Measurements from ENCODE around the gene TBL3.

The TBL3 gene

DNA sequence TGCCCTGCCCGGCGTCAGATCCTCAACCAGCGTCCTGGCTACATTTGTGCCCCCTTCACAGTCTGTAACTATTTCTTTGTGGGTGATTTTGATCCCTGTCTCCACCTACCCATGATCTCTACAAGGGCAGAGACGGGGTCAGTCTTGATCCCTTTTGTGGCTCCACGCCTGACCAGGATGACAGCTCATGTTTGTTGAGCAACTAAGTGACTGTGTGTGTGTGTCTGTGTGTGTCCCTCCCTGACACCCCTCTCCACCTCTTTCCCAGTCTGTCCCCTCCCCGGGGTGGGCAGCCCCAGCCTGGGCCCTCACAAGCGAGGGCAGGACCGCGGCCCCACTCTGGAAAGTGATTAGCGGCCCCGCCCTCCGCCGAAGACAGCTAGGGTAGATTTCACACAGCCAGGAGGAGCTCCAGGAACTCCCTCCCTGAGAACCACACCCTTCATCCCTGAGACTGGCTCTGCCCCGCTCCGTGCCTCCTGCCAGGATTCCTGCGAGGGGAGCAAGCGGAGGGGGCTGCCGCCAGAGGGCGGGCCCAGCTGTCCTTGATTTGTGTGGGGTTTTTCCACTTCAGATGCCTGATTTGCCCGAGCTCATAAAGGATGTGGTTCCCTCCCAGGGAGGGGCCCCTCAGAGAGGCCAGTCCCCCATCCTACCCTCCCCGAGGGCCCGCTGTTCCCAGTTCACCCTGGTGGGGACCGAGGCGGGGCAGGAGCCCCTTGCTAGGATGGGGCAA is 48.4 kb upstream of the TBL3 start (continued):
- TF ChIP-seq ZNF521 (tag by site-specific recombination; IDR thresholded peaks at IDR 0.05) = no peak
- TF ChIP-seq PBX3 (CRISPR knock-in tag; IDR thresholded peaks at IDR 0.05) = 0 out of 2 replicates have a peak, but pooled peaks have one; percentile 25
- peak; percentile 26; the same call in 1 of the 2 replicates for TF ChIP-seq ZBTB20 (tag by site-specific recombination; IDR thresholded peaks at IDR 0.05)
- peak; percentile 97 for TF ChIP-seq KLF1 (tag by site-specific recombination; IDR thresholded peaks at IDR 0.05)
- peak; percentile 51 for TF ChIP-seq ZBTB8A (tag by site-specific recombination; IDR thresholded peaks at IDR 0.05)
- peak; percentile 91 for TF ChIP-seq ZNF341 (tag by site-specific recombination; IDR thresholded peaks at IDR 0.05; ENCODE audit: low read depth)
- no peak for TF ChIP-seq ZNF585B (tag by site-specific recombination; IDR thresholded peaks at IDR 0.05)
- no peak for TF ChIP-seq ZNF624 (tag by site-specific recombination; IDR thresholded peaks at IDR 0.05)
- TF ChIP-seq KLF9 (tag by site-specific recombination; IDR thresholded peaks at IDR 0.05; ENCODE audit: low read depth) = peak; percentile 79
- TF ChIP-seq GLIS1 (tag by site-specific recombination; IDR thresholded peaks at IDR 0.05) = peak; percentile 89
- TF ChIP-seq ZNF660 (tag by site-specific recombination; IDR thresholded peaks at IDR 0.05) = peak; percentile 73
- TF ChIP-seq MYNN (tag by site-specific recombination; IDR thresholded peaks at IDR 0.05; ENCODE audit: borderline replicate concordance) = no peak
- TF ChIP-seq ZNF747 (tag by site-specific recombination; IDR thresholded peaks at IDR 0.05) = no peak
- TF ChIP-seq ZNF692 (tag by site-specific recombination; IDR thresholded peaks at IDR 0.05) = peak; percentile 70; the same call in 1 of the 2 replicates
- TF ChIP-seq REPIN1 (tag by site-specific recombination; IDR thresholded peaks at IDR 0.05; ENCODE audit: low read depth) = no peak
- TF ChIP-seq WT1 (tag by site-specific recombination; IDR thresholded peaks at IDR 0.05) = peak; percentile 43; the same call in 1 of the 2 replicates

GRCh38 chr16:1924095-1924494 is 47.8 kb upstream of the TBL3 start:
- POLR2A ChIA-PET = interaction anchor here (0.8 to 1.7 kb wide), 7 partner anchors 15 to 218 kb away, joined by 3 to 14 read pairs (median 4); partner anchors contain the start of genes MAPK8IP3, MSRB1, NUBP2 and RPS2
- Histone ChIP-seq H3K4me3 (ENCODE audit: low read depth, low read length) (no peak overlapping the region), H3K4me1 (ENCODE audit: control insufficient read depth, insufficient read depth, low read length) (no peaks in the 10 kb centered on the region; the same call in 1 of the 2 replicates), H3K27ac (ENCODE audit: extremely low read depth, low read depth, low read length) (no peak overlapping the region; the same call in 1 of the 2 replicates), H3K9me3 (ENCODE audit: control insufficient read depth, insufficient read depth, low read depth, low read length) (no peaks in the 10 kb centered on the region), H3K36me3 (ENCODE audit: control insufficient read depth in 2 of 2, insufficient read depth in 1 of 2, low read length in 2 of 2) (no peaks in the 10 kb centered on the region)
- TF ChIP-seq ZIC2 (tag by site-specific recombination; IDR thresholded peaks at IDR 0.05) (peak; percentile 12; the same call in 1 of the 2 replicates), RBAK (tag by site-specific recombination; IDR thresholded peaks at IDR 0.05) (no peak)
- CTCF ChIA-PET = interaction anchor here (0.6 to 2.0 kb wide), 19 partner anchors 8 to 678 kb away, joined by 3 to 14 read pairs (median 4); partner anchors contain the start of gene FAHD1

DNA sequence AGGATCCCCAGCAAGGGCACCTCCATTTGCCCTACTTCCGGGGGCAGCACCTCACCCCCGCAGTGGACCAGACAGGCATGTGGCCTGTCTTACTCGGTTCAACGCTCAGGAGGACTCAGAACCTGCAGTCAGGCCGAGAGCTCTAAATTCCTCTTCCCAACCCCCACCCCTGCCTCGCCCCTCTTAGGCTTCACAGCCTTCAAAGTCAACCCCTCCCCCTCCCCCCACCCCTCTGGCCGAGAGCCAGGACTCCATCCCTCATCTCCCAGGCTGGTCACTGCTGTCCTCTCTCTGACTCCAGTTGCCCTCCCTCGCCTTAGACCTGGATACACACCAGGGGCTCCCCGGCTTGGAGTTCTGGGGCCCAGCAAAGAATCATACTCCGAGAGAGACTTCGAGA is 45.6 kb upstream of the TBL3 start:
- Histone ChIP-seq H3K9me3 (ENCODE audit: control insufficient read depth, insufficient read depth, low read depth, low read length) (no peaks in the 10 kb centered on the region), H3K4me1 (ENCODE audit: control insufficient read depth, insufficient read depth, low read length) (no peaks in the 10 kb centered on the region; the same call in 1 of the 2 replicates), H3K27ac (ENCODE audit: extremely low read depth, low read depth, low read length) (no peak overlapping the region), H3K36me3 (ENCODE audit: control insufficient read depth in 2 of 2, insufficient read depth in 1 of 2, low read length in 2 of 2) (no peaks in the 10 kb centered on the region), H3K4me3 (ENCODE audit: low read depth, low read length) (no peak overlapping the region)
- ChIA-PET CTCF (interaction anchor here (0.7 to 5.7 kb wide), 2 partner anchors 62 to 68 kb away, joined by 3 to 57 read pairs; no protein-coding TSS in a partner anchor), POLR2A (interaction anchor here (0.6 to 1.0 kb wide), 3 partner anchors 10 to 38 kb away, joined by 3 to 7 read pairs (median 3); partner anchors contain the start of gene RPS2)
- TF ChIP-seq ZNF544 (tag by site-specific recombination; IDR thresholded peaks at IDR 0.05) = no peak
- no peak for TF ChIP-seq ZEB2 (tag by site-specific recombination; IDR thresholded peaks at IDR 0.05)
- no peak for TF ChIP-seq ZNF19 (tag by site-specific recombination; IDR thresholded peaks at IDR 0.05; ENCODE audit: low read depth)
- TF ChIP-seq GLI2 (tag by site-specific recombination; IDR thresholded peaks at IDR 0.05; ENCODE audit: borderline replicate concordance, low read depth) = no peak
- no peak for TF ChIP-seq ZFP41 (tag by site-specific recombination; IDR thresholded peaks at IDR 0.05; ENCODE audit: borderline replicate concordance)
- no peak for TF ChIP-seq ZBTB48 (tag by site-specific recombination; IDR thresholded peaks at IDR 0.05)
- no peak for TF ChIP-seq ZNF184 (tag by site-specific recombination; IDR thresholded peaks at IDR 0.05)
- TF ChIP-seq ZNF791 (tag by site-specific recombination; IDR thresholded peaks at IDR 0.05) = no peak
- TF ChIP-seq ZNF596 (tag by site-specific recombination; IDR thresholded peaks at IDR 0.05) = no peak
- TF ChIP-seq ZBTB49 (tag by site-specific recombination; IDR thresholded peaks at IDR 0.05; ENCODE audit: low read depth) = no peak
- no peak for TF ChIP-seq GLIS2 (tag by site-specific recombination; IDR thresholded peaks at IDR 0.05)
- no peak for TF ChIP-seq ZNF473 (tag by site-specific recombination; IDR thresholded peaks at IDR 0.05)
- TF ChIP-seq KLF16 (tag by site-specific recombination; IDR thresholded peaks at IDR 0.05) = no peak

Data from HEK293 (cell line).